HL-60 (cell line): ENCODE data around the gene SUSD1.

ENCODE experiments used
- DNase-seq, 2 experiments: peaks; one replicate each; pipeline ENCODE4 v3.0.0-alpha.2; 2010 to 2020; ENCODE audit warnings: low read depth in 1 of 2, low spot score in 1 of 2
- H3K27ac ChIP-seq: fragments of 250-450 bp; sonication (Bioruptor Pico); replicated peaks from 2 replicates; pipeline ENCODE4 v1.5.1; 2020; ENCODE audit warnings: mild to moderate bottlenecking, moderate library complexity
- H3K27me3 ChIP-seq: fragments of 250-450 bp; sonication (Bioruptor Pico); 2 replicates; pipeline ENCODE4 v1.5.1; 2021; ENCODE audit warnings: mild to moderate bottlenecking, moderate library complexity; ENCODE audit not compliant: insufficient read depth, poor library complexity, severe bottlenecking
- H3K4me3 ChIP-seq: replicated peaks from 2 replicates; pipeline ENCODE4 v1.5.1; 2011; ENCODE audit warnings: mild to moderate bottlenecking, control low read depth, low read length; ENCODE audit not compliant: insufficient read depth
- GABPA ChIP-seq: IDR thresholded peaks from 2 replicates; pipeline ENCODE4 v1.6.1; 2012; ENCODE audit warnings: low read depth
- POLR2AphosphoS5 ChIP-seq: IDR thresholded peaks from 2 replicates; pipeline ENCODE4 v1.6.1; 2012; ENCODE audit warnings: low read depth
- REST ChIP-seq: IDR thresholded peaks from 2 replicates; pipeline ENCODE4 v1.6.1; 2012; ENCODE audit warnings: low read depth; ENCODE audit not compliant: insufficient replicate concordance
- SPI1 ChIP-seq: IDR thresholded peaks from 2 replicates; pipeline ENCODE4 v1.6.1; 2012; ENCODE audit warnings: low read depth, mild to moderate bottlenecking, borderline replicate concordance
- TF ChIP-seq, protein P1 (sequence below): IDR thresholded peaks from one replicate; pipeline ENCODE4 v1.5.1; 2011; ENCODE audit warnings: low read length, control low read depth, inconsistent platforms; ENCODE audit not compliant: insufficient read depth

SUSD1 gene

DNA sequence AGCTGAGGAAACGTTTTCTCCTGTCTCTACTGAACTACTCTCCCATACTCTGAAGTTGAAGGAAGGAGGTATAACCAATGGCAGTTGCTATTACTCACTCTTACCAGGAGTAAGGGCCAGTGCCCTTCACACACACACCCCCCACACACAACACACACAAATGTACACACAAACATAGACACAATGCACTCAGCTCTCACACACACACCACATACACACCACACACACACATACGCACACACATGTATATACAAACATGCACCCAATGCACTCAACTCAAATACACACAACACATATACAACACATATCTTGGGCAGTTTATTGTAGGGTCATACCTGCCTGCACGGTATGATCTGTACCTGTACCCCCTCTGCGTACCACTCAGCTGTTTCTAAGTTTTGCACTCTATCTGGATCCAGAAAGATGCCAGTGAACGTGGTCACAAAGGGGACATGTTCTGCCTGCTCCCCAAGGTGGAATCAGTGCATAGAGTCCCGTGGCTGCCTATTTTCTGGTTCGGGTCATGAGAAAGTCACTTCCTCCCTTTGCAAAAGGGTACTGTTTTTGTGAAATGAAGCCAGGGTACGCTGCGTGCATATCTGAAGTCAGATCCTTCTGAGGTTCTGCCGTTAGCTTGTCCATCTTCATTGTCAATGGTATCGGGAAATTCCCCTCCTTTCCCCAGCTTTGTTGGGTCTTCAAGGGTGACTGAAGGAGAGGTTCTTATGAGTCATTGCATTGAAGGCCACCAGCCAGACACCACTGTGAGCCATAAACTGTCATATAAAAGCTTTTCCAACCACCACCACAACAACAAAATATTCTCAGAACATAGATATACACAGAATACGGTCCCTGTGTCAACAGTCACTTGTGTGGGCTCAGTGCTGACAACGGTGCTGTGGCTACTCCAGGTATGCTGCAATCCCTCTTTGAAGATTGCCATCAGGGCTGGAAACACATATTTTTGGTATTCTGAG is 146.6 kb downstream of the SUSD1 start:
- Histone ChIP-seq H3K4me3 (no peak overlapping the region), H3K27ac (no peak overlapping the region), H3K27me3 (no peaks in the 10 kb centered on the region)
- DNase-seq: no peak
- TF ChIP-seq GABPA (no peak), REST (no peak), POLR2AphosphoS5 (no peak), SPI1 (no peak)
- TF ChIP-seq, protein P1, sequence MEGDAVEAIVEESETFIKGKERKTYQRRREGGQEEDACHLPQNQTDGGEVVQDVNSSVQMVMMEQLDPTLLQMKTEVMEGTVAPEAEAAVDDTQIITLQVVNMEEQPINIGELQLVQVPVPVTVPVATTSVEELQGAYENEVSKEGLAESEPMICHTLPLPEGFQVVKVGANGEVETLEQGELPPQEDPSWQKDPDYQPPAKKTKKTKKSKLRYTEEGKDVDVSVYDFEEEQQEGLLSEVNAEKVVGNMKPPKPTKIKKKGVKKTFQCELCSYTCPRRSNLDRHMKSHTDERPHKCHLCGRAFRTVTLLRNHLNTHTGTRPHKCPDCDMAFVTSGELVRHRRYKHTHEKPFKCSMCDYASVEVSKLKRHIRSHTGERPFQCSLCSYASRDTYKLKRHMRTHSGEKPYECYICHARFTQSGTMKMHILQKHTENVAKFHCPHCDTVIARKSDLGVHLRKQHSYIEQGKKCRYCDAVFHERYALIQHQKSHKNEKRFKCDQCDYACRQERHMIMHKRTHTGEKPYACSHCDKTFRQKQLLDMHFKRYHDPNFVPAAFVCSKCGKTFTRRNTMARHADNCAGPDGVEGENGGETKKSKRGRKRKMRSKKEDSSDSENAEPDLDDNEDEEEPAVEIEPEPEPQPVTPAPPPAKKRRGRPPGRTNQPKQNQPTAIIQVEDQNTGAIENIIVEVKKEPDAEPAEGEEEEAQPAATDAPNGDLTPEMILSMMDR: no peak

DNA sequence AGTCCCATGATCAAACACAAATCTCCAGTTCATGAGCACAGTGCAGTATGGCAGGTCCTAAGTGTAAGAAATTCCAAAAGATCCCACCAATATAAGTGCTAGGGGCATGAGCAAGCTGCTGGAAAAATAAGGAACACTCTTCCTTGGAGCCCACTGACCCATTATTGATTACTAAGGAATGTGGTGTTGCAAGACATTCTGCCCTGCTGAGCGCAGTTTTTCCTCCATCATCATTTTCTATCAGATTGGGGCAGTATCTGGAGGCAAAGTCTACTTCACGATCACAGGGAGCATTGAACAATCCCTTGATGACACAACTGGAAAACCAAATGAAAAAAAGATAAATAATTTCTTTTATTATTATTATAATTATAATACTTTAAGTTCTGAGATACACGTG is 149.2 kb downstream of the SUSD1 start:
- no peak for DNase-seq
- Histone ChIP-seq H3K27ac (no peak overlapping the region), H3K27me3 (no peaks in the 10 kb centered on the region), H3K4me3 (no peak overlapping the region)
- TF ChIP-seq POLR2AphosphoS5 (no peak), REST (no peak), SPI1 (no peak), GABPA (no peak)
- TF ChIP-seq, protein P1: no peak

- H3K4me3 ChIP-seq: no peak overlapping the region
- H3K27ac ChIP-seq: no peak overlapping the region
- TF ChIP-seq POLR2AphosphoS5 (no peak), SPI1 (no peak), REST (no peak), GABPA (no peak)
- TF ChIP-seq, protein P1: no peak
- no peaks in the 10 kb centered on the region for H3K27me3 ChIP-seq
- DNase-seq: no peak
These were observed 153.4 kb downstream of the SUSD1 start for GRCh38 chr9:112021742-112022141.
